ENCODE measurements around the gene ZNF479.
"Not testable (repeated sequence)": the region's sequence is repeated elsewhere in the genome, so short reads cannot be mapped to it uniquely, and the experiment has no call there.

The ZNF479 gene

GRCh38 chr7:57132336-57132735 lies at the start of gene ZNF479:
Gene ZNF479, minus strand, starts transcription at chr7:57132436. Its CDS starts 112 bp downstream, at chr7:57132324.
- DNase-seq, result not testable (repeated sequence)

GRCh38 chr7:57182031-57182430 lies 49.8 kb upstream of the ZNF479 start:
- DNase-seq, result no peak

GRCh38 chr7:57181281-57181680 lies 49.0 kb upstream of the ZNF479 start:
- no peak for DNase-seq

- DNase-seq, result no peak
These were observed 47.7 kb upstream of the ZNF479 start for GRCh38 chr7:57179776-57180415.

GRCh38 chr7:57178768-57179139 lies 46.5 kb upstream of the ZNF479 start:
- DNase-seq, result no peak

GRCh38 chr7:57177856-57178767 lies 45.9 kb upstream of the ZNF479 start:
- DNase-seq, result no peak

GRCh38 chr7:57176928-57177635 lies 44.8 kb upstream of the ZNF479 start:
- DNase-seq, result no peak

- DNase-seq, result no peak
These were observed 33.2 kb upstream of the ZNF479 start for GRCh38 chr7:57165285-57165899.

- DNase-seq, result not testable (repeated sequence)
These were observed 12.0 kb downstream of the ZNF479 start for GRCh38 chr7:57120123-57120784.

Data from NCI-H524 (cell line).